GM23338 (cell line): ENCODE data around the gene CAMTA1. TPM values are rescaled to one million over a fixed set of nuclear protein-coding genes. Genes with fewer than 3 reads are reported as not detected.

ENCODE experiments used
- ATAC-seq: fragments of 200-7000 bp; cut with Tn5 transposase; 3 replicates; pipeline ENCODE4 v1.9.1; 2020
- DNase-seq: peaks from one replicate; pipeline ENCODE4 v3.0.0-alpha.2; 2015; ENCODE audit warnings: low spot score
- H2AFZ ChIP-seq: fragments of 200-600 bp; sonication (generic); 2 replicates; pipeline ENCODE4 v1.8.0; 2016; ENCODE audit warnings: antibody characterized with exemption, mild to moderate bottlenecking, moderate library complexity
- H3F3A ChIP-seq: fragments of 200-600 bp; sonication (generic); replicated peaks from 2 replicates; pipeline ENCODE4 v1.8.0; 2017; ENCODE audit warnings: antibody characterized with exemption, mixed run types, low read depth
- H3K27ac ChIP-seq: fragments of 200-600 bp; sonication (generic); 2 replicates; pipeline ENCODE4 v1.6.1; 2016; ENCODE audit warnings: low read depth
- H3K27me3 ChIP-seq: fragments of 200-600 bp; sonication (generic); 2 replicates; pipeline ENCODE4 v1.8.0; 2016; ENCODE audit warnings: mild to moderate bottlenecking, mixed run types, moderate library complexity; ENCODE audit not compliant: insufficient read depth
- H3K36me3 ChIP-seq: fragments of 200-600 bp; sonication (generic); 2 replicates; pipeline ENCODE4 v1.8.0; 2016; ENCODE audit warnings: mild to moderate bottlenecking; ENCODE audit not compliant: insufficient read depth
- H3K4me1 ChIP-seq: fragments of 200-600 bp; sonication (generic); 2 replicates; pipeline ENCODE4 v1.8.0; 2016; ENCODE audit warnings: mild to moderate bottlenecking, moderate library complexity; ENCODE audit not compliant: insufficient read depth
- H3K4me2 ChIP-seq: fragments of 200-600 bp; sonication (generic); 2 replicates; pipeline ENCODE4 v1.7.1; 2017; ENCODE audit warnings: mixed run types
- H3K4me3 ChIP-seq: fragments of 200-600 bp; sonication (generic); 2 replicates; pipeline ENCODE4 v1.6.1; 2016; ENCODE audit warnings: mixed run types
- H3K79me2 ChIP-seq: fragments of 200-600 bp; sonication (generic); replicated peaks from 2 replicates; pipeline ENCODE4 v1.8.0; 2017; ENCODE audit warnings: mild to moderate bottlenecking; ENCODE audit not compliant: insufficient read depth
- H3K9me2 ChIP-seq: fragments of 200-600 bp; sonication (generic); 2 replicates; pipeline ENCODE4 v1.8.0; 2017; ENCODE audit not compliant: insufficient read depth
- H4K20me1 ChIP-seq: fragments of 200-600 bp; sonication (generic); replicated peaks from 2 replicates; pipeline ENCODE4 v1.8.0; 2017; ENCODE audit warnings: mild to moderate bottlenecking; ENCODE audit not compliant: insufficient read depth
- H3K27ac Mint-ChIP-seq: 2 replicates; pipeline ENCODE4 v1.8.0; 2020; ENCODE audit warnings: inconsistent platforms, mild to moderate bottlenecking, moderate library complexity, mixed read lengths
- H3K27me3 Mint-ChIP-seq: 3 replicates; pipeline ENCODE4 v1.8.0; 2022; ENCODE audit warnings: low read depth, mild to moderate bottlenecking, moderate library complexity, mixed read lengths, inconsistent platforms; ENCODE audit not compliant: insufficient read depth, poor library complexity
- H3K36me3 Mint-ChIP-seq: 3 replicates; pipeline ENCODE4 v1.8.0; 2021; ENCODE audit warnings: low read depth, mild to moderate bottlenecking, inconsistent platforms, moderate library complexity, mixed read lengths
- H3K4me1 Mint-ChIP-seq: 3 replicates; pipeline ENCODE4 v1.8.0; 2020; ENCODE audit warnings: mild to moderate bottlenecking, inconsistent platforms, mixed read lengths
- H3K4me3 Mint-ChIP-seq: 3 replicates; pipeline ENCODE4 v1.8.0; 2021; ENCODE audit warnings: moderate library complexity, mild to moderate bottlenecking, inconsistent platforms, mixed read lengths
- H3K9me3 Mint-ChIP-seq: 3 replicates; pipeline ENCODE4 v1.8.0; 2020; ENCODE audit warnings: moderate library complexity, mild to moderate bottlenecking, inconsistent platforms, mixed read lengths
- CREB1 ChIP-seq: fragments of 250-450 bp; sonication (Bioruptor Pico); IDR thresholded peaks from 2 replicates; pipeline ENCODE4 v1.5.0; 2020; ENCODE audit warnings: low read depth, mild to moderate bottlenecking, moderate library complexity
- EZH2 ChIP-seq: fragments of 200-600 bp; sonication (generic); IDR thresholded peaks from one replicate; pipeline ENCODE4 v1.8.0; 2017; ENCODE audit warnings: antibody characterized with exemption, mild to moderate bottlenecking, low read depth; ENCODE audit not compliant: unreplicated experiment
- EZH2phosphoT487 ChIP-seq: fragments of 200-600 bp; sonication (generic); IDR thresholded peaks from one replicate; pipeline ENCODE4 v1.8.1; 2018; ENCODE audit warnings: antibody characterized with exemption; ENCODE audit not compliant: unreplicated experiment
- JUNB ChIP-seq: IDR thresholded peaks from one replicate; pipeline ENCODE4 v1.6.1; 2016; ENCODE audit warnings: antibody characterized with exemption; ENCODE audit not compliant: unreplicated experiment
- NANOG ChIP-seq: IDR thresholded peaks from 2 replicates; pipeline ENCODE4 v1.6.1; 2016; ENCODE audit warnings: antibody characterized with exemption, borderline replicate concordance
- POLR2AphosphoS5 ChIP-seq: IDR thresholded peaks from 2 replicates; pipeline ENCODE4 v1.6.1; 2016; ENCODE audit warnings: antibody characterized with exemption, low read depth
- REST ChIP-seq: IDR thresholded peaks from one replicate; pipeline ENCODE4 v1.6.1; 2018; ENCODE audit warnings: antibody characterized with exemption; ENCODE audit not compliant: unreplicated experiment
- STAT1 ChIP-seq: IDR thresholded peaks from one replicate; pipeline ENCODE4 v1.6.1; 2016; ENCODE audit warnings: antibody characterized with exemption; ENCODE audit not compliant: unreplicated experiment
- ZNF331 ChIP-seq: fragments of 250-450 bp; sonication (Bioruptor Pico); IDR thresholded peaks from 2 replicates; pipeline ENCODE4 v1.5.0; 2020; ENCODE audit warnings: low read depth, mild to moderate bottlenecking, moderate library complexity
- ZNF462 ChIP-seq: fragments of 250-450 bp; sonication (Bioruptor Pico); IDR thresholded peaks from 2 replicates; pipeline ENCODE4 v1.5.0; 2020; ENCODE audit warnings: mild to moderate bottlenecking, moderate library complexity
- polyA plus RNA-seq: library from polyadenylated mRNA; unstranded; fragments of >200 nt; fragmentation: Nextera tagmentation; extraction: Ambion mirVana; gene quantifications from 2 replicates; pipeline ENCODE4 v1.2.1, GENCODE V29; 2016
- total RNA-seq: library from RNA; depleted of rRNA; stranded (reverse); fragments of >200 nt; shearing (Covaris generic); gene quantifications from 2 replicates; pipeline ENCODE4 v1.2.3, GENCODE V29; 2014

Gene CAMTA1
- total and polyA plus RNA-seq, 2 experiments from 2014 or later, result 115 to 519 TPM

- Histone ChIP-seq H3K27me3 (no peaks in the 10 kb centered on the region), H2AFZ (no peak overlapping the region), H3K4me2 (0 out of 2 replicates have a peak overlapping the region, but pooled peaks have one; percentile 32), H3F3A (no peaks in the 10 kb centered on the region), H4K20me1 (no peaks in the 10 kb centered on the region), H3K36me3 (no peaks in the 10 kb centered on the region), H3K79me2 (no peaks in the 10 kb centered on the region), H3K4me3 (no peak overlapping the region), H3K27ac (peak overlapping the region; percentile 80), H3K4me1 (peaks cover 9% of the 10 kb centered on the region; the same call in 1 of the 2 replicates), H3K9me2 (peaks cover 14% of the 10 kb centered on the region)
- ATAC-seq (peak; percentile 78), DNase-seq (peak; percentile 74)
- H3K4me1 Mint-ChIP-seq, result peaks cover 17% of the 10 kb centered on the region
- peaks cover 9% of the 10 kb centered on the region for H3K27me3 Mint-ChIP-seq
- peaks cover 31% of the 10 kb centered on the region for H3K9me3 Mint-ChIP-seq
- peaks cover 8% of the 10 kb centered on the region; the same call in 1 of the 3 replicates for H3K36me3 Mint-ChIP-seq
- 0 out of 2 replicates have a peak, but pooled peaks have one; percentile 38 for TF ChIP-seq CREB1 (CRISPR knock-in tag)
- TF ChIP-seq JUNB, result no peak
- no peak overlapping the region; the same call in 2 of the 3 replicates for H3K4me3 Mint-ChIP-seq
- peak overlapping the region; percentile 88 for H3K27ac Mint-ChIP-seq
Measured at GRCh38 chr1:7608628-7609305, 823.5 kb downstream of the CAMTA1 start.

- H3K36me3 Mint-ChIP-seq, result peaks cover 8% of the 10 kb centered on the region; the same call in 1 of the 3 replicates
- Histone ChIP-seq H3K9me2 (peaks cover 14% of the 10 kb centered on the region), H3K27ac (peak overlapping the region; percentile 80; the same call in 1 of the 2 replicates), H3K79me2 (no peaks in the 10 kb centered on the region), H2AFZ (no peak overlapping the region), H3K4me1 (peaks cover 9% of the 10 kb centered on the region; the same call in 1 of the 2 replicates), H3K4me3 (no peak overlapping the region), H4K20me1 (no peaks in the 10 kb centered on the region), H3K4me2 (peak overlapping the region; percentile 32; the same call in 1 of the 2 replicates), H3K27me3 (no peaks in the 10 kb centered on the region), H3K36me3 (no peaks in the 10 kb centered on the region), H3F3A (no peaks in the 10 kb centered on the region)
- peaks cover 25% of the 10 kb centered on the region for H3K9me3 Mint-ChIP-seq
- TF ChIP-seq REST (no peak), JUNB (no peak), ZNF462 (no peak), CREB1 (CRISPR knock-in tag) (no peak), POLR2AphosphoS5 (no peak), STAT1 (no peak), EZH2 (no peak), EZH2phosphoT487 (no peak), NANOG (no peak), ZNF331 (CRISPR knock-in tag) (no peak)
- H3K27me3 Mint-ChIP-seq, result peaks cover 9% of the 10 kb centered on the region
- H3K4me3 Mint-ChIP-seq, result no peak overlapping the region
- peaks cover 18% of the 10 kb centered on the region for H3K4me1 Mint-ChIP-seq
- ATAC-seq, result no peak; the same call in 2 of the 3 replicates
- H3K27ac Mint-ChIP-seq, result peak overlapping the region; percentile 88
- DNase-seq, result no peak
Measured at GRCh38 chr1:7609311-7609994, 824.2 kb downstream of the CAMTA1 start.
